Breast epithelium (tissue), 3 donors: ENCODE results near the gene RPS19BP1.

Experiments used
- POLR2A ChIP-seq: fragments of 450-650 bp; IDR thresholded peaks from one replicate; pipeline ENCODE4 v1.6.1; 2016; ENCODE audit warnings: antibody characterized with exemption, mild to moderate bottlenecking, moderate library complexity
- TF ChIP-seq, protein P1 (sequence below), 3 donors: fragments of 450-650 bp; IDR thresholded peaks; one replicate each; pipeline ENCODE4 v1.5.1; 2016 to 2017; ENCODE audit warnings: antibody characterized with exemption in 3 of 3, mild to moderate bottlenecking in 3 of 3, moderate library complexity in 3 of 3

DNA sequence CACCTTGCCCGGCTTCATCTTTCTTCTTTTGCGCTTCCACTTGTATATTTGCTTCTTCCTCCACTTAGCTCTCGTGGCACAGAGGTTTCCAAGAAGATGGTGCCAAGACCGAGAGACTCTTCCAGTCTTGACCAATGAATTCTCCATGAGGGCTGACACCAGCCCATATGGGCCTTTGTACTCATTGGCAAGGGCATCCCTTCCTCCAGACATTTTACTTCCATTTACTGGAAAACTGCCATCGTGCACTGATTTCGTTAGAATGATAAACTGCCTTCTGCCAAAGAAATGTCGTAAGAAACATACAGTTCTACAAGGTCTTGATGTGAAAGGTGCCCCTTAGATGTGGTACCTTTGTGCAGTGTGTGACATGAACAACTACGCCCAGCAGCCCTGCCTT is 35.1 kb downstream of the RPS19BP1 start:
- TF ChIP-seq, protein P1, sequence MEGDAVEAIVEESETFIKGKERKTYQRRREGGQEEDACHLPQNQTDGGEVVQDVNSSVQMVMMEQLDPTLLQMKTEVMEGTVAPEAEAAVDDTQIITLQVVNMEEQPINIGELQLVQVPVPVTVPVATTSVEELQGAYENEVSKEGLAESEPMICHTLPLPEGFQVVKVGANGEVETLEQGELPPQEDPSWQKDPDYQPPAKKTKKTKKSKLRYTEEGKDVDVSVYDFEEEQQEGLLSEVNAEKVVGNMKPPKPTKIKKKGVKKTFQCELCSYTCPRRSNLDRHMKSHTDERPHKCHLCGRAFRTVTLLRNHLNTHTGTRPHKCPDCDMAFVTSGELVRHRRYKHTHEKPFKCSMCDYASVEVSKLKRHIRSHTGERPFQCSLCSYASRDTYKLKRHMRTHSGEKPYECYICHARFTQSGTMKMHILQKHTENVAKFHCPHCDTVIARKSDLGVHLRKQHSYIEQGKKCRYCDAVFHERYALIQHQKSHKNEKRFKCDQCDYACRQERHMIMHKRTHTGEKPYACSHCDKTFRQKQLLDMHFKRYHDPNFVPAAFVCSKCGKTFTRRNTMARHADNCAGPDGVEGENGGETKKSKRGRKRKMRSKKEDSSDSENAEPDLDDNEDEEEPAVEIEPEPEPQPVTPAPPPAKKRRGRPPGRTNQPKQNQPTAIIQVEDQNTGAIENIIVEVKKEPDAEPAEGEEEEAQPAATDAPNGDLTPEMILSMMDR (IDR thresholded peaks at IDR 0.05): no peak
- TF ChIP-seq POLR2A: no peak
